A204.1 (cell line): ENCODE results near the gene FOXB2.
"Not testable (repeated sequence)": the region's sequence is repeated elsewhere in the genome, so short reads cannot be mapped to it uniquely, and the experiment has no call there.

Experiments
- FAIRE-seq: peaks from 2 replicates; lab custom pipeline; 2012; peaks lifted over from hg19 to GRCh38; lab: Jason Lieb, UNC

Gene FOXB2

DNA sequence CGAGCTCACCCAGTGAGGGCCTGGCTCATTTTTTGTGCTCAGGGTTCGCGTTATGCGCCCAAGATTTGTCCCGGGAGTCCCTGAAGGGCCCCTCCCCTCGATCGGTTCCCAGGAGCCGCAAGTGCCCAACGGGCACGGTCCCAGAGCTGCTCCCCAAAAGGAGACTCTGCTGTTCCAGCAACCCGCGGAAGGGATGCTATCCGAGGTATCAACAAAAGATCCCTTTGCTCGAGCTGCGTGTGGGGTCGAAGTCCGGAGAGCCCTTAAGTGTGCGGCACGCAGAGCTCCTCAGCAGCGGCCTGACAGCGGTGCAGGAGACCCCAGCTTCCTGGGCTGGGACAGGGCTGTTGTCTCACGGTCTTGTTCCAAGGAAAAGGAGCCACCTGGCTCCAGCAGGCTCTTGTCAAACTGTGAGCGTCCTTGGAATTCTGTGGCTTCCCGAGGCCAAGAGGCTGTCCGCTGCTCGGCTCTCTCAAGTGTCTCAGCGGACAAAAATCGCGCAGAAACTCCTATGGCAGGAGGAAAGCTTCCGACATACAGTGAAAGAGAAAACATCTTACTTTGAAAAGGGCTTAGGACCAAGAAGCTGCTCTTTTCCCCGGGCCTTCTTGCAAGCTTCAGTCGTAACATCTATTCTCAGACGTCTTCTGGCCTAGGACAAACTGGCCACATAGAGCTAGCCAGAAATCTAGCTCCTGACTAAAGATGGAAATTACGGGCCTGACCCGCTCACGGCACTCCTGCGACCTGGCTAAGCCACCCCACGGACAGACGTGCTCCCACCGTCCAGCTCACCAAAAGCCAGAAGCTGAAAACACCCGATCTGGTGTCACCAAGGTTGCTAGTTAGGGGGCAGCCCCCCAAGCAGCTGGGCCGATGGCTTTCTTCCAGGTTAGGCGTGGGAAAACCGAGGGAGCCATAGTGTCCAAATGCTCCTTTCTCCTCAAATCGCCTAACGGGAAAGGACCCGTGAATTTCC is 2.6 kb upstream of the FOXB2 start:
- FAIRE-seq, result no peak

- FAIRE-seq, result no peak
Observed at GRCh38 chr9:77017505-77017894, 2.0 kb upstream of the FOXB2 start.

GRCh38 chr9:77018058-77018968 is 1.1 kb upstream of the FOXB2 start:
- FAIRE-seq, result no peak

DNA sequence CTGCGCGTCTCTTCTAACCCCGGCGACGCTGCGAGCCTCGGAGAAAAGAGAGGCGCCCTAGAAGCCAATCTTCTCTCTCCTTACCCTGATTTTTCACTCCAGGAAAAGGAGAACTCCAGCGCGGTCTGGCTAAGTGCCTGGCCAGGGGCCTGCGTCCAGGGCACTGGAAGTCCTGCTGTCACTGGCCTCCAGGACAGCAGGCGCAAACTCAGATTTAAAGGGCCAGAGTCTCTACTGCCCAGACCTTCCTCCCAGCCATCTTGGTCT is 553 bp upstream of the FOXB2 start:
- no peak for FAIRE-seq

DNA sequence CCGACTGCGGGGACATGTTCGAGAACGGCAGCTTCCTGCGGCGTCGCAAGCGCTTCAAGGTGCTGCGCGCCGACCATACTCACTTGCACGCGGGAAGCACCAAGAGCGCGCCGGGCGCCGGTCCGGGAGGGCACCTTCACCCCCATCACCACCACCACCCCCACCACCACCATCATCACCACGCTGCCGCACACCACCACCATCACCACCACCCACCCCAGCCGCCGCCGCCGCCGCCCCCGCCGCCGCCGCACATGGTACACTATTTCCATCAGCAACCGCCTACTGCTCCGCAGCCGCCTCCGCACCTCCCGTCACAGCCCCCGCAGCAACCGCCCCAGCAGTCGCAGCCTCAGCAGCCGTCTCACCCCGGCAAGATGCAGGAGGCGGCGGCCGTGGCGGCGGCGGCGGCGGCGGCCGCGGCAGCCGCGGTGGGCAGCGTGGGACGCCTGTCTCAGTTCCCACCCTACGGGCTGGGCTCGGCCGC is 514 bp downstream of the FOXB2 start:
- no peak for FAIRE-seq

DNA sequence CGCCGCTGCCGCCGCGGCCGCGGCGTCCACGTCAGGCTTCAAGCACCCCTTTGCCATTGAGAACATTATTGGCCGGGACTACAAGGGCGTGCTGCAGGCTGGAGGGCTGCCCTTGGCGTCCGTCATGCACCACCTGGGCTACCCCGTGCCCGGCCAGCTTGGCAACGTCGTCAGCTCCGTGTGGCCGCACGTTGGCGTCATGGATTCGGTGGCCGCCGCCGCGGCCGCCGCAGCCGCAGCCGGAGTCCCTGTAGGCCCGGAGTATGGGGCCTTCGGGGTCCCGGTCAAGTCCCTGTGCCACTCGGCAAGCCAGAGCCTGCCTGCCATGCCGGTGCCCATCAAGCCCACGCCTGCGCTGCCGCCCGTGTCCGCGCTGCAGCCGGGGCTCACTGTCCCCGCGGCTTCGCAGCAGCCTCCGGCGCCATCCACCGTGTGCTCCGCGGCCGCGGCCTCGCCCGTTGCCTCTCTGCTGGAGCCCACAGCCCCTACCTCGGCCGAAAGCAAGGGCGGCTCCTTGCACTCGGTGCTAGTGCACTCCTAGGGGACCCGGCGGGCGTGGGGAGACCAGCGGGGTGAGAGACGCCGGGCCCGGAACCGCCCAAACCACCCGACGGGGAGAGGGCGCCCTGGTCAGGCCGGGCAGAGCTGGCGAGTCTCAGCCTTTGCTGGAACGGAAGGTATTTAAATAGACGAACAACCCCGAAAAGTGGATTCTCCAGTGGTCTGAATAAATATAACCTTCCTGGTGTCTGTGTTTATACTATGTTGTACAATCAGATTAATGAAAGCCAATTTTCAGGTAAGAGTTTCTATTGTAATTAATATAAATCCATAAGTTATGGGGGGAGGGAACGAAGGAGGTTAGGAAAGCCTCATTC is 1.2 kb downstream of the FOXB2 start:
- FAIRE-seq, result no peak

DNA sequence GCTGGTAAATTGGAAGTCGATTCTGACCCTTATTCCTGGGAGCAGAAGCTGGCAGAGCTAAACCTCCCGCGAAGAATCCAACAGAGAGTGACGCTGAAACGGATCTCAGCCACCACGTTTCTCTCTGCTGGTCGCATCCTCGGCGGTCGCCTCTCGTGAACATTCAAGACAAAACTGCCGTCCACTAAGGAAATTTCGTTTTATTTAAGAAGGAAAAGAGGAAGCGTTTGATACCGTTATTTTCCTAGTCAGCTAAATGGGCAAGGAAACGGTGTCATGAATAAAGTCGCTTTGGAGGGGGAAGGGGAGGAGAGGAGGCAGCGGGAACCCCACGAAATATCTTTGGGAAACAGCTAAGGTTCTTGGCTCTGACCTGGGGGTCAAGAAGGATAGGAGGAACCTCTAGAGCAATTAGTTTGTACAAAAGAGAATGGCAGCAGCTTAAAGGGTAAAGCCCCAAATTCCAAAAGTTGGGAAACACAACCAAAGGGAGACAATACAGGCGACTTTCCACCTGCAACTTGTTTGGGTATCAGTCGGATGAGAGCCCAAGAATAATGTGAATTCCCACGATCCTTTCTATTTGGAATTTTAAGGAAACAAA is 1.9 kb downstream of the FOXB2 start:
- no peak for FAIRE-seq

DNA sequence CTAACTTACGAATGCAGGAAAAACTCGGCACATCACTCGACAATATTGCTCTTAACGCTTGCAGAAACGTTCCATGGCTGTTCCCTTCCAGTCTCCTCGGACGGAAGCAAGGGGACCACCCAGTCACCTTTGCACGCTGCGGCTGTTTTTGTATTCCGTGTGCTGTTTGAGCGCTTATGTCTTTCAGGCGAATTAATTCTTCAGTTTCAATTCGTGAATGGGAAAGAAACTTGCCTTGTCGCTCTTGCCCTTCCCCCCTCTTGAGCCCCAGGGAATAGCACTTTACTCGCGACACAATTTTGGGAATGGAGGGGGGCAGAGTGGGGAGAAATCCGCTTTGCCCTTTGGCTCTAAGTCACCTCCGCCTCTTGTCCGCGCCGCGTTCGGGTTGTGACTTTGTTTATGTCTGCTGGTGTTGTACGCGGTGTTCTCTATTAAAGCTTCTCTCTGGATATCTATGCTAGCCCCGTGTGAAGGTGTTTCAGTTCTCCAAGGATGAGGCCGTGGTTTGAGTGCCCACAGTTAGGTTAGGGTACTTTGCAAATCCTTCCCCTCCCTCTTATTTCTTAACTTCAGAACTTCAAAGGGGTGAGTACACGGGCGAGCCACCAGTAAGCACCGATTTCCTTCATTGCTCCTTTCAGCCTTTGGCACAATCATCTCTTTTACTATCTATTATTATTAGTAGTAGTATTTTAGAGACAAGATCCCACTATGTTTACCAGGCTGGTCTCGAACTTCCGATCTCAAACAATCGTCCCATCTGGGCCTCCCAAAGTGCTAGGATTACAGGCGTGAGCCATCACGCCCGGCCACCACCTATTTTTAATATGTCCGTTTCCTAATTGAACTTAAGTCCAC is 2.7 kb downstream of the FOXB2 start:
- no peak for FAIRE-seq

DNA sequence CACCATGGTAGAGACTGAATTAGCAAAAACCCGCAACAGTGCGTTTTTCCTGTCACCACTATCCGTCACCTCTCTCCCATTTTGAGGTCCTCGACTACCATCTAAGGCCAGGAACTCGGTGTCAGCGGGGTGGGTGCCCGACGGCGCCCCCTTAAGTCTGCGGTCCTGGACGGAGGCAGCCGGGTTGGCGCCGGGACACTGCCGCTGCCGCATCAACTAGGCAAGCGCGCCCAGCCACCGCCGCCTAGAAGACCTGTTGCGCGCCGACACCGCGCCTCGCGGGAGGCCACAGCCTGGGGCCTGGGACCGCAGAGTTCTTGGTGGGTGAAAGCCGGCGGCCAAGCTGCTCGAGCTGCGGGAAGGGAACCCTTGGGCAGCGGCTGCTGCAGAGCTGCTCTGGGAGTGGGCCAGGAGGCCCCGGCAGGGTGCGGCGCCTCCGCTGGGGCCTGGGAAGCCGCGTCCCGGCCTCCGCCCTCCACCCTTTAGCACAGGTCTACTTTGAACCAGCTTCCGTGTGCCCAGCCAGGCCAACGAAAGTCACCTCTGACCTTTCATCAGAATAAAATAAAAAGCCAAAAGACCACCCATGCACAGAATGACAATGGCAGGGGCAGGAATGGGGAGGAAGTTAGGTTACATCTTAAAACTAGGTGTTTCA is 3.5 kb downstream of the FOXB2 start:
- no peak for FAIRE-seq

- no peak for FAIRE-seq
Observed at GRCh38 chr9:77023726-77024125, 4.3 kb downstream of the FOXB2 start.

DNA sequence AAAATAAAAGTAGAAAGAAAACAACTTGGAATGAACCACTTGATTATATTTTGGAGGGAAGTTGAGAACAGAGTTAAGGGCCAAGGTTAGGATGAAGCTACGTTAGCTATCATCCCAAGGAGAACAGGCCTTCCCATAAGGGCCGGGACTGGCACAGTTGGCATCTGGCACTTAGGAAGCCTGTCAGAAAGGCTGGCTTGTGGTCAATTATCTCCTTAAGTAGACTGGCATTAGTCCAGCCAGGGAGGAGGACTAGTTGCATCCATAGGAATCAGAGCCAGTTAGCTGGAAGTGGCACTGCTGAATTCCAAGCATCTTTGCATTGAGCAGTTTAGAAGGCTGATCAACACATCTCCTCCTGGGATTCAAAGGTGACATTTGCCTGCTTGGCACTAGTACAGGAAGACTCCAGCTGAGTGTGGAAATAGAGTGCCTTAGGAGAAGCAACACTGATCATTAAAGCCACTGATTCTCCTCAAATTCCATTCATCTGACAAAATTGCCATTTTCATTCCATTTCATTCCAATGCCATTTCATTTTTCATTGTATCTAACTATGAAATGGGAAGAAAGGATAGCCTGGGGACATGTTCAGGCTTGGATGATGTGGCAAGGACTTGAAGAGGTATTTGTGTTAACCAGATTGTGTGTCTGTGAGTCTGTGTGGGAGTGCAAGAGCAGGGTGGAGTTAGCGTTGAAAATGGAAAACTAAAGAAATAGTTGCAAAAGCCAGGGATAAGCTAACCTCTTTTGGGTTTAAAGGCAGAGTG is 5.5 kb downstream of the FOXB2 start:
- FAIRE-seq, result no peak

GRCh38 chr9:77028478-77028877 is 9.0 kb downstream of the FOXB2 start:
- no peak for FAIRE-seq

- FAIRE-seq, result no peak
Observed at GRCh38 chr9:77030045-77030444, 10.6 kb downstream of the FOXB2 start.

DNA sequence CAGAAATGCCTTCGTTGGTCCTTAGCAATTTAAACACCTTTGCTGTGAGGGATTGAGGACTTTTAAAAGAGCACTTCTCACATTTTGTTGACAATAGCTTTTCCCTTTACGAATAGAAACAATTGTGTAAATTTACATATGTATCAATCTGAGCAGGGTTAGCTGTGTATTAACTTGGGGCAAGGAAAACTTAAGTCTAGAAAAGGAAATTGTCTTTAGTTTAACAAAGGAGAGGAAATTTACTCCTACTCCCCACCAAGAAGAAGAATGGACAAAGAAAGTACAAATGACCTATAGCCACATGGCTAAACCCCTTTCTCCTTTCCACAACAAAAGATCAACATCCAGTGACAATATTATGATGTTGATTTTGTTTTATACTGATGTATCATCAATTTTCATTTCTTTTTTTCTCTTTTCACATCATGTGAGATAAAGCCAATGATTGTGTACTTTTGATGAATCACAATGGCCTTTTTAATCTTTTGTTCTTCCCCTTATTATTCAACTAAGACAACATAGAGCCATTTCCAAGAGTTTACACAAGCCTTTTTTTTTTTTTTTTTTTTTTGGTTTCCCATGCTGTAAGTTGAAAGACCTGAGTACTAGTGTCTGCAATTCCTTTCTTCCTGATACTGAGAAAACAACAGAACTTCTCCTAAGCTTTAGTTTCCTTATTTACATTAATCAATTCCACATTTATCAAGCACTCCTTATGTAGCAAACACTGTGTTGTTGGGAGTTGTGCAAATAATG is 19.0 kb downstream of the FOXB2 start:
- FAIRE-seq, result no peak

GRCh38 chr9:77040340-77040739 is 20.9 kb downstream of the FOXB2 start:
- no peak for FAIRE-seq

DNA sequence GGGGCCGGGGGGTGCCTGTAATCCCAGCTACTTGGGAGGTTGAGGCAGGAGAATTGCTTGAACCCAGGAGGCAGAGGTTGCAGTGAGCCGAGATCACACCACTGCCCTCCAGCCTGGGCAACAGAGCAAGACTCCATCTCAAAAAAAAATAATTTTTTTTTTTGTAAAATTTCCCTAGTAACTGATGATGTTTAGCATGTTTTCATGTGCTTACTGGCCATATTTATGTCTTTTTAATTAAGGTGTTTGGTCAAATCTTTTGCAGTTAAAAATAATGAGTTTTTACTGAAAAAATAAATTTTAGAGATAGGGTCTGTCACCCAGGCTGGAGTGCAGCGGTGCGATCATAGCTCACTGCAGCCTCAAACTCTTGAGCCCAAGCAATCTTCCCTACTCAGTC is 24.3 kb downstream of the FOXB2 start:
- not testable (repeated sequence) for FAIRE-seq

- FAIRE-seq, result not testable (repeated sequence)
Observed at GRCh38 chr9:77060681-77061080, 41.2 kb downstream of the FOXB2 start.

- no peak for FAIRE-seq
Observed at GRCh38 chr9:77063645-77064285, 44.3 kb downstream of the FOXB2 start.
